ENCODE results near the gene HOMER1.

GRCh38 chr5:79493596-79494345 is 20.2 kb downstream of the HOMER1 start:
- TF ChIP-seq CTCF (IDR thresholded peaks at IDR 0.05) (no peak), POLR2A (IDR thresholded peaks at IDR 0.05) (no peak)
